H9 (cell line): ENCODE results near the gene ERC2. TPM values are rescaled to one million over a fixed set of nuclear protein-coding genes. Genes with fewer than 3 reads are reported as not detected.

Experiments
- DNase-seq: peaks from one replicate; pipeline ENCODE4 v3.0.0-alpha.2; 2017
- H2AFZ ChIP-seq: one replicate; pipeline ENCODE4 v1.6.1; 2013; ENCODE audit warnings: mild to moderate bottlenecking, low read length, control low read depth, moderate library complexity
- H2AK5ac ChIP-seq: 2 replicates; pipeline ENCODE4 v1.6.1; 2013; ENCODE audit warnings: low read length, control low read depth, mixed read lengths; ENCODE audit not compliant: insufficient read length
- H2BK120ac ChIP-seq: one replicate; pipeline ENCODE4 v1.6.1; 2013; ENCODE audit warnings: low read depth, mild to moderate bottlenecking, low read length, control low read depth, inconsistent platforms; ENCODE audit not compliant: poor library complexity, severe bottlenecking
- H2BK12ac ChIP-seq: 2 replicates; pipeline ENCODE4 v1.6.1; 2013; ENCODE audit warnings: low read length, control low read depth, mixed read lengths, low read depth; ENCODE audit not compliant: insufficient read length
- H2BK15ac ChIP-seq: 2 replicates; pipeline ENCODE4 v1.6.1; 2013; ENCODE audit warnings: low read depth, low read length, control low read depth
- H2BK20ac ChIP-seq: one replicate; pipeline ENCODE4 v1.6.1; 2013; ENCODE audit warnings: low read depth, mild to moderate bottlenecking, low read length, control low read depth, inconsistent platforms; ENCODE audit not compliant: poor library complexity, severe bottlenecking
- H2BK5ac ChIP-seq: 2 replicates; pipeline ENCODE4 v1.6.1; 2013; ENCODE audit warnings: low read length, control low read depth, mixed read lengths; ENCODE audit not compliant: insufficient read length
- H3K14ac ChIP-seq: 2 replicates; pipeline ENCODE4 v1.6.1; 2013; ENCODE audit warnings: low read length, control low read depth; ENCODE audit not compliant: insufficient read depth
- H3K18ac ChIP-seq: 2 replicates; pipeline ENCODE4 v1.6.1; 2013; ENCODE audit warnings: low read depth, mild to moderate bottlenecking, mixed read lengths, low read length, control low read depth; ENCODE audit not compliant: insufficient read length
- H3K23ac ChIP-seq: 2 replicates; pipeline ENCODE4 v1.6.1; 2013; ENCODE audit warnings: low read length, control low read depth, mixed read lengths, low read depth; ENCODE audit not compliant: insufficient read length
- H3K23me2 ChIP-seq: 2 replicates; pipeline ENCODE4 v1.6.1; 2013; ENCODE audit warnings: low read depth, mild to moderate bottlenecking, mixed read lengths, low read length, control low read depth; ENCODE audit not compliant: insufficient read length, poor library complexity, severe bottlenecking
- H3K27ac ChIP-seq: 2 replicates; pipeline ENCODE4 v1.5.1; 2013; ENCODE audit warnings: low read length, control low read depth, mixed read lengths, low read depth; ENCODE audit not compliant: insufficient read length
- H3K27me3 ChIP-seq: 2 replicates; pipeline ENCODE4 v1.6.1; 2013; ENCODE audit warnings: low read length, control low read depth, inconsistent platforms; ENCODE audit not compliant: insufficient read depth
- H3K4ac ChIP-seq: 2 replicates; pipeline ENCODE4 v1.6.1; 2013; ENCODE audit warnings: low read depth, mild to moderate bottlenecking, control low read depth, inconsistent platforms, low read length, moderate library complexity
- H3K4me1 ChIP-seq: 2 replicates; pipeline ENCODE4 v1.6.1; 2013; ENCODE audit warnings: low read length, control low read depth, inconsistent platforms; ENCODE audit not compliant: insufficient read depth
- H3K4me2 ChIP-seq: 2 replicates; pipeline ENCODE4 v1.6.1; 2013; ENCODE audit warnings: low read length, control low read depth, mixed read lengths; ENCODE audit not compliant: insufficient read length, insufficient read depth
- H3K56ac ChIP-seq: 2 replicates; pipeline ENCODE4 v1.6.1; 2013; ENCODE audit warnings: low read depth, mild to moderate bottlenecking, mixed read lengths, low read length, control low read depth; ENCODE audit not compliant: insufficient read length
- H3K79me1 ChIP-seq: 2 replicates; pipeline ENCODE4 v1.6.1; 2013; ENCODE audit warnings: low read depth, mild to moderate bottlenecking, moderate library complexity, low read length, control low read depth, inconsistent platforms; ENCODE audit not compliant: insufficient read depth, poor library complexity, severe bottlenecking
- H3K79me2 ChIP-seq: 2 replicates; pipeline ENCODE4 v1.6.1; 2013; ENCODE audit warnings: low read length, control low read depth, inconsistent platforms; ENCODE audit not compliant: insufficient read depth
- H3K9ac ChIP-seq: 2 replicates; pipeline ENCODE4 v1.6.1; 2013; ENCODE audit warnings: low read length, control low read depth, mixed read lengths; ENCODE audit not compliant: insufficient read length; ENCODE audit errors: extremely low read depth
- H3K9me3 ChIP-seq: one replicate; pipeline ENCODE4 v1.6.1; 2013; ENCODE audit warnings: low read depth, low read length, inconsistent platforms; ENCODE audit not compliant: control insufficient read depth
- H3T11ph ChIP-seq: one replicate; pipeline ENCODE4 v1.6.1; 2013; ENCODE audit warnings: mild to moderate bottlenecking, low read length, control low read depth, inconsistent platforms
- H4K20me1 ChIP-seq: one replicate; pipeline ENCODE4 v1.6.1; 2013; ENCODE audit not compliant: control insufficient read depth, insufficient read length, insufficient read depth
- H4K5ac ChIP-seq: 2 replicates; pipeline ENCODE4 v1.6.1; 2013; ENCODE audit warnings: low read depth, mild to moderate bottlenecking, mixed read lengths, low read length, control low read depth; ENCODE audit not compliant: insufficient read length
- H4K8ac ChIP-seq: replicated peaks from 2 replicates; pipeline ENCODE4 v1.6.1; 2013; ENCODE audit warnings: low read length, control low read depth, mixed read lengths, low read depth; ENCODE audit not compliant: insufficient read length
- H4K91ac ChIP-seq: 2 replicates; pipeline ENCODE4 v1.6.1; 2013; ENCODE audit warnings: low read depth, mild to moderate bottlenecking, moderate library complexity, mixed read lengths, low read length, control low read depth; ENCODE audit not compliant: insufficient read length
- H3K27ac Mint-ChIP-seq, 3 experiments: 2 replicates in 2 of 3; 3 replicates in 1 of 3; pipeline ENCODE4 v1.8.0; 2020 to 2021; ENCODE audit warnings: mixed read lengths in 3 of 3, mild to moderate bottlenecking in 1 of 3, moderate library complexity in 1 of 3
- H3K27me3 Mint-ChIP-seq: 2 replicates; pipeline ENCODE4 v1.8.0; 2021; ENCODE audit warnings: low read depth, mild to moderate bottlenecking, moderate library complexity, mixed read lengths
- H3K36me3 Mint-ChIP-seq, 3 experiments: 2 replicates in 2 of 3; 3 replicates in 1 of 3; pipeline ENCODE4 v1.8.0; 2020 to 2021; ENCODE audit warnings: low read depth in 3 of 3, mixed read lengths in 3 of 3; ENCODE audit not compliant: insufficient read depth in 1 of 3
- H3K4me1 Mint-ChIP-seq, 2 experiments: 2 replicates each; pipeline ENCODE4 v1.8.0; 2020; ENCODE audit warnings: mixed read lengths in 2 of 2
- H3K4me3 Mint-ChIP-seq, 2 experiments: 2 replicates in 1 of 2; 3 replicates in 1 of 2; pipeline ENCODE4 v1.8.0; 2020 to 2021; ENCODE audit warnings: mild to moderate bottlenecking in 2 of 2, mixed read lengths in 2 of 2, moderate library complexity in 1 of 2
- H3K9me3 Mint-ChIP-seq, 2 experiments: 2 replicates in 1 of 2; 3 replicates in 1 of 2; pipeline ENCODE4 v1.8.0; 2020; ENCODE audit warnings: mild to moderate bottlenecking in 2 of 2, mixed read lengths in 2 of 2, moderate library complexity in 1 of 2
- CTCF ChIP-seq: fragments of 200-600 bp; sonication (generic); conservative IDR thresholded peaks from 3 replicates; pipeline ENCODE4 v1.8.0; 2021; ENCODE audit warnings: antibody characterized with exemption, mild to moderate bottlenecking
- WGBS: extraction: QIAGEN DNeasy Blood & Tissue Kit; methylation state at CpG from one replicate; pipeline ENCODE4 v1.1.7; 2013; ENCODE audit warnings: missing lambda C conversion rate, low lambda C conversion rate, mixed read lengths; ENCODE audit not compliant: insufficient read length; ENCODE audit errors: extremely low coverage; 5-methylcytosine and 5-hydroxymethylcytosine counted together
- total RNA-seq: library from RNA; stranded (reverse); gene quantifications from 2 replicates; pipeline ENCODE4 v1.2.1, GENCODE V29; 2021

Gene ERC2
- total RNA-seq, 1 experiment from 2014 or later: 15.4 TPM

GRCh38 chr3:56494679-56495322, 26.5 kb upstream of the ERC2 start:
- no peak overlapping the region for H3T11ph ChIP-seq
- no peak overlapping the region for H4K91ac ChIP-seq
- no peaks in the 10 kb centered on the region for H3K79me1 ChIP-seq
- no peaks in the 10 kb centered on the region for H3K79me2 ChIP-seq
- no peak overlapping the region for H2AFZ ChIP-seq
- H3K27me3 ChIP-seq: no peaks in the 10 kb centered on the region
- H3K9me3 ChIP-seq: no peaks in the 10 kb centered on the region
- H2BK12ac ChIP-seq: no peak overlapping the region
- H4K8ac ChIP-seq: no peak overlapping the region
- H3K23me2 ChIP-seq: no peaks in the 10 kb centered on the region
- peak; percentile 81 for DNase-seq
- no peak overlapping the region for H2BK15ac ChIP-seq
- no peaks in the 10 kb centered on the region for H3K4me1 Mint-ChIP-seq
- no peak overlapping the region for H3K18ac ChIP-seq
- no peak overlapping the region for H3K27ac ChIP-seq
- no peak overlapping the region for H2AK5ac ChIP-seq
- H3K56ac ChIP-seq: no peak overlapping the region
- no peak overlapping the region for H3K27ac Mint-ChIP-seq
- H2BK5ac ChIP-seq: no peak overlapping the region
- peaks cover 1 to 2% of the 10 kb centered on the region in 2 experiments; a peak in 3 of 5 replicates for H3K9me3 Mint-ChIP-seq
- H2BK20ac ChIP-seq: no peak overlapping the region
- H4K20me1 ChIP-seq: no peaks in the 10 kb centered on the region
- no peak overlapping the region for H3K4me2 ChIP-seq
- peak; percentile 95 for TF ChIP-seq CTCF
- 0 out of 7 replicates have a peak, but pooled peaks cover 0 to 4% (median 0%) of the 10 kb centered on the region in 3 experiments for H3K36me3 Mint-ChIP-seq
- H3K23ac ChIP-seq: no peak overlapping the region
- H4K5ac ChIP-seq: no peak overlapping the region
- peaks cover 8% of the 10 kb centered on the region for H3K27me3 Mint-ChIP-seq
- no CpG with 5 or more reads among the region's 5 CpGs for WGBS
- no peak overlapping the region for H3K14ac ChIP-seq
- H3K4me1 ChIP-seq: no peaks in the 10 kb centered on the region
- no peak overlapping the region for H3K4ac ChIP-seq
- no peak overlapping the region for H3K9ac ChIP-seq
- H3K4me3 Mint-ChIP-seq: no peak overlapping the region
- no peak overlapping the region for H2BK120ac ChIP-seq
